ENCODE measurements around the gene MALRD1.

Gene MALRD1
- 0 reads per million in 2 experiments for total RNA-seq

GRCh38 chr10:19048489-19048888 is at the start of gene MALRD1:
Gene MALRD1, plus strand, starts transcription at chr10:19048801. Its CDS starts 138 bp downstream, at chr10:19048939.
- DNase-seq (ENCODE audit: low read depth): no peak

GRCh38 chr10:19003341-19003740 is 45.3 kb upstream of the MALRD1 start:
- no peak for DNase-seq (ENCODE audit: low read depth)

GRCh38 chr10:19012111-19012510 is 36.5 kb upstream of the MALRD1 start:
- DNase-seq (ENCODE audit: low read depth): no peak

GRCh38 chr10:19014034-19014433 is 34.6 kb upstream of the MALRD1 start:
- no peak for DNase-seq (ENCODE audit: low read depth)

- no peak for DNase-seq (ENCODE audit: low read depth)
Measured at GRCh38 chr10:19014498-19014897, 34.1 kb upstream of the MALRD1 start.

GRCh38 chr10:19017116-19017890 is 31.3 kb upstream of the MALRD1 start:
- no peak for DNase-seq (ENCODE audit: low read depth)

- no peak for DNase-seq (ENCODE audit: low read depth)
Measured at GRCh38 chr10:19021162-19021561, 27.4 kb upstream of the MALRD1 start.

GRCh38 chr10:19024611-19025010 is 24.0 kb upstream of the MALRD1 start:
- DNase-seq (ENCODE audit: low read depth): no peak

GRCh38 chr10:19031763-19032162 is 16.8 kb upstream of the MALRD1 start:
- DNase-seq (ENCODE audit: low read depth): no peak

- DNase-seq (ENCODE audit: low read depth): no peak
Measured at GRCh38 chr10:19033741-19034140, 14.9 kb upstream of the MALRD1 start.

- DNase-seq (ENCODE audit: low read depth): no peak
Measured at GRCh38 chr10:19041171-19041570, 7.4 kb upstream of the MALRD1 start.

- no peak for DNase-seq (ENCODE audit: low read depth)
Measured at GRCh38 chr10:19043431-19043830, 5.2 kb upstream of the MALRD1 start.

- DNase-seq (ENCODE audit: low read depth): no peak
Measured at GRCh38 chr10:19046679-19047078, 1.9 kb upstream of the MALRD1 start.

GRCh38 chr10:19048891-19049290 is 290 bp downstream of the MALRD1 start:
- DNase-seq (ENCODE audit: low read depth): no peak

GRCh38 chr10:19049567-19049966 is 966 bp downstream of the MALRD1 start:
- DNase-seq (ENCODE audit: low read depth): no peak

- no peak for DNase-seq (ENCODE audit: low read depth)
Measured at GRCh38 chr10:19054289-19054835, 5.8 kb downstream of the MALRD1 start.

GRCh38 chr10:19058046-19058445 is 9.4 kb downstream of the MALRD1 start:
- DNase-seq (ENCODE audit: low read depth): no peak

GRCh38 chr10:19063986-19064385 is 15.4 kb downstream of the MALRD1 start:
- DNase-seq (ENCODE audit: low read depth): no peak

GRCh38 chr10:19071946-19072345 is 23.3 kb downstream of the MALRD1 start:
- DNase-seq (ENCODE audit: low read depth): no peak

- no peak for DNase-seq (ENCODE audit: low read depth)
Measured at GRCh38 chr10:19077276-19077675, 28.7 kb downstream of the MALRD1 start.

GRCh38 chr10:19096501-19097073 is 48.0 kb downstream of the MALRD1 start:
- DNase-seq (ENCODE audit: low read depth): no peak

- DNase-seq (ENCODE audit: low read depth): no peak
Measured at GRCh38 chr10:19097151-19097550, 48.5 kb downstream of the MALRD1 start.

GRCh38 chr10:19098803-19099202 is 50.2 kb downstream of the MALRD1 start:
- no peak for DNase-seq (ENCODE audit: low read depth)
